Karpas-422 (cell line): ENCODE measurements around the gene COG7. TPM values are rescaled to one million over a fixed set of nuclear protein-coding genes. Genes with fewer than 3 reads are reported as not detected.

Source experiments
- DNase-seq: peaks from one replicate; pipeline ENCODE4 v3.0.0-alpha.2; 2015
- H2AFZ ChIP-seq: fragments of 200-600 bp; sonication (generic); 2 replicates; pipeline ENCODE4 v1.6.1; 2014; ENCODE audit warnings: antibody characterized with exemption, low read length, mixed read lengths
- H3K27ac ChIP-seq: fragments of 200-600 bp; sonication (generic); 2 replicates; pipeline ENCODE4 v1.5.1; 2014; ENCODE audit warnings: mild to moderate bottlenecking, low read length, moderate library complexity
- H3K27me3 ChIP-seq: fragments of 200-600 bp; sonication (generic); 2 replicates; pipeline ENCODE4 v1.6.1; 2014; ENCODE audit warnings: low read length, mixed read lengths
- H3K36me3 ChIP-seq: fragments of 200-600 bp; sonication (generic); 2 replicates; pipeline ENCODE4 v1.6.1; 2014; ENCODE audit warnings: low read length, mixed read lengths; ENCODE audit not compliant: insufficient read depth
- H3K4me1 ChIP-seq: fragments of 200-600 bp; sonication (generic); 2 replicates; pipeline ENCODE4 v1.6.1; 2014; ENCODE audit warnings: mild to moderate bottlenecking, low read length, mixed read lengths
- H3K4me2 ChIP-seq: fragments of 200-600 bp; sonication (generic); 2 replicates; pipeline ENCODE4 v1.6.1; 2014; ENCODE audit warnings: low read length, low read depth, mild to moderate bottlenecking; ENCODE audit not compliant: poor library complexity, severe bottlenecking
- H3K4me3 ChIP-seq: fragments of 200-600 bp; sonication (generic); 2 replicates; pipeline ENCODE4 v1.5.1; 2014; ENCODE audit warnings: mild to moderate bottlenecking, antibody characterized with exemption, low read length, mixed read lengths
- H3K79me2 ChIP-seq: fragments of 200-600 bp; sonication (generic); 2 replicates; pipeline ENCODE4 v1.6.1; 2014; ENCODE audit warnings: mild to moderate bottlenecking, low read length, mixed read lengths
- H3K9ac ChIP-seq: fragments of 200-600 bp; sonication (generic); 2 replicates; pipeline ENCODE4 v1.6.0; 2014; ENCODE audit warnings: low read length
- H3K9me2 ChIP-seq: fragments of 200-600 bp; sonication (generic), shearing (Covaris generic); replicated peaks from 2 replicates; pipeline ENCODE4 v1.6.0; 2014; ENCODE audit warnings: mild to moderate bottlenecking, low read length, moderate library complexity; ENCODE audit not compliant: insufficient read depth
- H3K9me3 ChIP-seq: fragments of 300-700, 200-600 bp; sonication (generic); 2 replicates; pipeline ENCODE4 v1.6.1; 2014; ENCODE audit warnings: low read length, mixed read lengths
- H4K20me1 ChIP-seq: fragments of 200-600 bp; sonication (generic); 2 replicates; pipeline ENCODE4 v1.6.1; 2014; ENCODE audit warnings: mild to moderate bottlenecking, antibody characterized with exemption, low read length, low read depth; ENCODE audit not compliant: insufficient read depth
- total RNA-seq: library from RNA; depleted of rRNA; stranded (reverse); fragments of >200 nt; shearing (Covaris generic); gene quantifications from 2 replicates; pipeline ENCODE4 v1.2.3, GENCODE V29; 2014; ENCODE audit warnings: low replicate concordance

Gene COG7
- total RNA-seq, 1 experiment from 2014 or later = 18.6 TPM

- Histone ChIP-seq H3K36me3 (peaks cover 15% of the 10 kb centered on the region; the same call in 1 of the 2 replicates), H3K27ac (no peak overlapping the region), H3K4me1 (no peaks in the 10 kb centered on the region; the same call in 1 of the 2 replicates), H2AFZ (no peak overlapping the region), H3K79me2 (no peaks in the 10 kb centered on the region), H3K4me3 (no peak overlapping the region), H3K9me3 (no peaks in the 10 kb centered on the region), H4K20me1 (no peaks in the 10 kb centered on the region), H3K9me2 (no peaks in the 10 kb centered on the region), H3K27me3 (no peaks in the 10 kb centered on the region), H3K9ac (no peak overlapping the region), H3K4me2 (no peak overlapping the region)
- peak; percentile 89 for DNase-seq
These were observed 17.5 kb downstream of the COG7 start for GRCh38 chr16:23435500-23435899.

- DNase-seq = peak; percentile 87
- Histone ChIP-seq H3K9me2 (no peaks in the 10 kb centered on the region), H3K36me3 (peaks cover 15% of the 10 kb centered on the region; the same call in 1 of the 2 replicates), H3K27me3 (no peaks in the 10 kb centered on the region), H3K79me2 (no peaks in the 10 kb centered on the region), H3K9me3 (no peaks in the 10 kb centered on the region), H3K9ac (no peak overlapping the region), H4K20me1 (no peaks in the 10 kb centered on the region), H3K4me3 (no peak overlapping the region), H2AFZ (no peak overlapping the region), H3K4me2 (no peak overlapping the region), H3K4me1 (no peaks in the 10 kb centered on the region; the same call in 1 of the 2 replicates), H3K27ac (no peak overlapping the region)
These were observed 18.6 kb downstream of the COG7 start for GRCh38 chr16:23434380-23434779.

GRCh38 chr16:23433261-23433920, 19.6 kb downstream of the COG7 start:
- Histone ChIP-seq H3K9me2 (no peaks in the 10 kb centered on the region), H3K27ac (no peak overlapping the region), H3K4me1 (no peaks in the 10 kb centered on the region; the same call in 1 of the 2 replicates), H3K4me3 (no peak overlapping the region), H3K9me3 (no peaks in the 10 kb centered on the region), H3K79me2 (no peaks in the 10 kb centered on the region), H2AFZ (no peak overlapping the region), H4K20me1 (no peaks in the 10 kb centered on the region), H3K9ac (no peak overlapping the region), H3K4me2 (no peak overlapping the region), H3K27me3 (no peaks in the 10 kb centered on the region), H3K36me3 (peaks cover 15% of the 10 kb centered on the region; the same call in 1 of the 2 replicates)
- no peak for DNase-seq

GRCh38 chr16:23432176-23433128, 20.5 kb downstream of the COG7 start:
- H3K9me2 ChIP-seq = no peaks in the 10 kb centered on the region
- H3K27me3 ChIP-seq = no peaks in the 10 kb centered on the region
- DNase-seq = no peak
- H2AFZ ChIP-seq = no peak overlapping the region
- no peak overlapping the region for H3K9ac ChIP-seq
- H3K4me2 ChIP-seq = no peak overlapping the region
- H4K20me1 ChIP-seq = no peaks in the 10 kb centered on the region
- peaks cover 15% of the 10 kb centered on the region; the same call in 1 of the 2 replicates for H3K36me3 ChIP-seq
- no peak overlapping the region for H3K27ac ChIP-seq
- H3K4me3 ChIP-seq = no peak overlapping the region
- H3K9me3 ChIP-seq = no peaks in the 10 kb centered on the region
- H3K4me1 ChIP-seq = no peaks in the 10 kb centered on the region; the same call in 1 of the 2 replicates
- H3K79me2 ChIP-seq = no peaks in the 10 kb centered on the region

- Histone ChIP-seq H4K20me1 (no peaks in the 10 kb centered on the region), H3K27ac (no peak overlapping the region), H3K4me2 (no peak overlapping the region), H3K79me2 (no peaks in the 10 kb centered on the region), H3K27me3 (no peaks in the 10 kb centered on the region), H3K4me1 (no peaks in the 10 kb centered on the region), H3K9ac (no peak overlapping the region), H2AFZ (no peak overlapping the region), H3K36me3 (peaks cover 7% of the 10 kb centered on the region; the same call in 1 of the 2 replicates), H3K9me3 (no peaks in the 10 kb centered on the region), H3K4me3 (no peak overlapping the region), H3K9me2 (no peaks in the 10 kb centered on the region)
- DNase-seq = no peak
These were observed 24.6 kb downstream of the COG7 start for GRCh38 chr16:23428351-23428750.

GRCh38 chr16:23424292-23424958, 28.6 kb downstream of the COG7 start:
- no peak overlapping the region for H3K4me2 ChIP-seq
- no peaks in the 10 kb centered on the region for H3K27me3 ChIP-seq
- H4K20me1 ChIP-seq = no peaks in the 10 kb centered on the region
- no peaks in the 10 kb centered on the region for H3K79me2 ChIP-seq
- no peak for DNase-seq
- no peaks in the 10 kb centered on the region for H3K4me1 ChIP-seq
- H2AFZ ChIP-seq = no peak overlapping the region
- H3K9me2 ChIP-seq = no peaks in the 10 kb centered on the region
- H3K9ac ChIP-seq = no peak overlapping the region
- H3K27ac ChIP-seq = no peak overlapping the region
- H3K9me3 ChIP-seq = no peaks in the 10 kb centered on the region
- no peak overlapping the region for H3K4me3 ChIP-seq
- H3K36me3 ChIP-seq = no peaks in the 10 kb centered on the region

- no peaks in the 10 kb centered on the region for H3K36me3 ChIP-seq
These were observed 29.4 kb downstream of the COG7 start for GRCh38 chr16:23423496-23424049.

More at GRCh38 chr16:23423496-23424049, 29.4 kb downstream of the COG7 start:
- no peaks in the 10 kb centered on the region for H3K79me2 ChIP-seq
- H3K27ac ChIP-seq = no peak overlapping the region
- no peaks in the 10 kb centered on the region for H4K20me1 ChIP-seq
- DNase-seq = no peak
- no peaks in the 10 kb centered on the region for H3K4me1 ChIP-seq
- H3K9ac ChIP-seq = no peak overlapping the region
- H3K4me2 ChIP-seq = no peak overlapping the region
- H3K4me3 ChIP-seq = no peak overlapping the region
- no peaks in the 10 kb centered on the region for H3K9me3 ChIP-seq
- no peak overlapping the region for H2AFZ ChIP-seq
- H3K27me3 ChIP-seq = no peaks in the 10 kb centered on the region
- H3K9me2 ChIP-seq = no peaks in the 10 kb centered on the region
